ENCODE data around the gene MAIP1. TPM values are rescaled to one million over a fixed set of nuclear protein-coding genes. Genes with fewer than 3 reads are reported as not detected.

The MAIP1 gene
- total RNA-seq, 1 donor from 2014 or later, result 20.4 TPM

GRCh38 chr2:200012401-200012800 lies 57.0 kb downstream of the MAIP1 start:
- TF ChIP-seq CTCF (conservative IDR thresholded peaks at IDR 0.05), result no peak
- Mint-ChIP-seq H3K27ac (no peak overlapping the region), H3K4me1 (ENCODE audit: unreplicated experiment) (no peaks in the 10 kb centered on the region), H3K36me3 (no peaks in the 10 kb centered on the region), H3K4me3 (no peak overlapping the region), H3K9me3 (peaks cover 10% of the 10 kb centered on the region), H3K27me3 (no peaks in the 10 kb centered on the region)
- DNase-seq (ENCODE audit: extremely low spot score, unreplicated experiment), result no peak

Other genes with a start within 250 kb of the MAIP1 start
- gene FTCDNL1, start 104.4 kb upstream of the MAIP1 start, total RNA-seq (ENCODE audit: low replicate concordance), result 0.95 and 1.3 TPM in 2 replicates
- 9.9 and 14.5 TPM in 2 replicates for gene C2orf69, start 44.3 kb upstream of the MAIP1 start, total RNA-seq (ENCODE audit: low replicate concordance)
- gene TYW5, start 91 bp upstream of the MAIP1 start, total RNA-seq (ENCODE audit: low replicate concordance), result 7.0 and 11.0 TPM in 2 replicates

Measured in type B pancreatic cell (in vitro differentiated cells).